K562 (cell line): Measurements from ENCODE around the gene EEFSEC. TPM values are rescaled to one million over a fixed set of nuclear protein-coding genes. Genes with fewer than 3 reads are reported as not detected.

Experiments used
- ATAC-seq: fragments of 200-7000 bp; cut with Tn5 transposase; 3 replicates; pipeline ENCODE4 v1.9.1; 2020; ENCODE audit warnings: moderate library complexity
- BruUV-seq: library from RNA; stranded (reverse); fragments of 400-500 nt; replicated peaks from 2 replicates; lab custom pipeline; 2021; lab: Mats Ljungman, UMichigan
- CTCF ChIA-PET: fragments of 300-600 bp; formaldehyde crosslinking; extraction: SDS; loops from one replicate; lab custom pipeline; 2021; ENCODE audit warnings: low intra/inter-chr PET ratio; lab: Yijun Ruan, JAX
- POLR2A ChIA-PET: fragments of 300-600, 350-650 bp; sonication (Branson Sonifier 250); formaldehyde crosslinking; extraction: SDS; loops from one replicate; lab custom pipeline; 2021; ENCODE audit warnings: antibody characterized with exemption, inconsistent platforms; lab: Yijun Ruan, JAX
- DNase-seq, 4 experiments: peaks; one replicate each; pipeline versions ENCODE4 v3.0.0 to v3.0.0-alpha.2; 2011 to 2018; ENCODE audit warnings: low spot score in 3 of 4, mixed read lengths in 3 of 4; ENCODE audit errors: extremely low read depth in 1 of 4
- FAIRE-seq: peaks from 2 replicates; lab custom pipeline; 2011; peaks lifted over from hg19 to GRCh38; lab: Jason Lieb, UNC
- H2AFZ ChIP-seq: 2 replicates; pipeline ENCODE4 v1.6.0; 2011; ENCODE audit warnings: low read depth, low read length, control low read depth, inconsistent platforms
- H3K27ac ChIP-seq: fragments of 200-600 bp; 3 replicates; pipeline ENCODE4 v1.8.0; 2011; ENCODE audit warnings: low read depth, mild to moderate bottlenecking, control low read depth, inconsistent platforms, low read length, moderate library complexity, mixed read lengths; ENCODE audit errors: extremely low read depth
- H3K27me3 ChIP-seq, 2 experiments: fragments of 300-600 bp in 1 of 2; 2 replicates in 1 of 2; 3 replicates in 1 of 2; pipeline versions ENCODE4 v1.6.0 to v1.8.0; 2011; ENCODE audit warnings: inconsistent platforms in 2 of 2, low read length in 2 of 2, mild to moderate bottlenecking in 1 of 2, mixed read lengths in 1 of 2, moderate library complexity in 1 of 2; ENCODE audit not compliant: control insufficient read depth in 2 of 2, insufficient read depth in 2 of 2
- H3K36me3 ChIP-seq: fragments of 300-600 bp; 3 replicates; pipeline ENCODE4 v1.8.0; 2011; ENCODE audit warnings: mild to moderate bottlenecking, low read length, inconsistent platforms; ENCODE audit not compliant: control insufficient read depth, insufficient read depth
- H3K4me1 ChIP-seq, 2 experiments: fragments of 200-600 bp in 1 of 2; replicated peaks in 1 of 2; 2 replicates in 1 of 2; 3 replicates in 1 of 2; pipeline versions ENCODE4 v1.5.1 to v1.8.0; 2011; ENCODE audit warnings: inconsistent platforms in 2 of 2, low read length in 2 of 2, mild to moderate bottlenecking in 1 of 2, mixed read lengths in 1 of 2, moderate library complexity in 1 of 2; ENCODE audit not compliant: control insufficient read depth in 2 of 2, insufficient read depth in 2 of 2
- H3K4me2 ChIP-seq: 2 replicates; pipeline ENCODE4 v1.6.1; 2011; ENCODE audit warnings: low read length, control low read depth, inconsistent platforms, mixed read lengths; ENCODE audit not compliant: insufficient read depth
- H3K4me3 ChIP-seq: fragments of 200-600 bp; sonication (generic), shearing (Covaris generic); 2 replicates; pipeline ENCODE4 v1.5.1; 2016; ENCODE audit warnings: control low read depth, inconsistent platforms
- H3K79me2 ChIP-seq: fragments of 200-600 bp; 3 replicates; pipeline ENCODE4 v1.8.0; 2011; ENCODE audit warnings: low read length, inconsistent platforms; ENCODE audit not compliant: control insufficient read depth, insufficient read depth
- H3K9ac ChIP-seq, 2 experiments: 2 replicates each; pipeline versions ENCODE4 v1.6.0 to v1.6.1; 2011; ENCODE audit warnings: low read depth in 2 of 2, low read length in 2 of 2, control low read depth in 1 of 2, inconsistent platforms in 1 of 2, mild to moderate bottlenecking in 1 of 2, mixed read lengths in 1 of 2; ENCODE audit not compliant: insufficient read depth in 1 of 2
- H3K9me1 ChIP-seq: one replicate; pipeline ENCODE4 v1.6.0; 2011; ENCODE audit warnings: inconsistent platforms, mild to moderate bottlenecking, low read length, moderate library complexity; ENCODE audit not compliant: control insufficient read depth, insufficient read depth
- H3K9me3 ChIP-seq: replicated peaks from 2 replicates; pipeline ENCODE4 v1.5.1; 2011; ENCODE audit warnings: low read depth, low read length, inconsistent platforms; ENCODE audit not compliant: control insufficient read depth, insufficient read depth
- H4K20me1 ChIP-seq: replicated peaks from 2 replicates; pipeline ENCODE4 v1.6.1; 2011; ENCODE audit warnings: low read length, inconsistent platforms, mixed read lengths; ENCODE audit not compliant: control insufficient read depth, insufficient read depth
- CSDE1 ChIP-seq, 2 experiments: fragments of 450-650 bp; IDR thresholded peaks; 2 replicates each; pipeline ENCODE4 v1.6.1; 2016; ENCODE audit warnings: mild to moderate bottlenecking in 1 of 2
- DACH1 ChIP-seq: fragments of 450-650 bp; IDR thresholded peaks from 2 replicates; pipeline ENCODE4 v1.6.1; 2018; ENCODE audit not compliant: partially characterized antibody
- MED1 ChIP-seq: sonication (generic); formaldehyde crosslinking; IDR thresholded peaks from 2 replicates; pipeline ENCODE4 v1.8.1; 2023; ENCODE audit warnings: missing genetic modification reagents, borderline replicate concordance
- NFIX ChIP-seq: fragments of 250-450 bp; sonication (Bioruptor Pico); IDR thresholded peaks from 2 replicates; pipeline ENCODE4 v1.4.0; 2020; ENCODE audit warnings: low read depth, mild to moderate bottlenecking, moderate library complexity
- NFYB ChIP-seq: IDR thresholded peaks from 2 replicates; pipeline ENCODE4 v1.6.1; 2011; ENCODE audit warnings: mild to moderate bottlenecking, moderate library complexity; ENCODE audit not compliant: insufficient read length; ENCODE audit errors: extremely low read depth
- NRF1 ChIP-seq, 2 experiments: fragments of 450-650 bp; IDR thresholded peaks in 1 of 2; conservative IDR thresholded peaks in 1 of 2; 2 replicates each; pipeline ENCODE4 v1.6.1; 2014; ENCODE audit warnings: mild to moderate bottlenecking in 2 of 2
- POLR2G ChIP-seq: fragments of 200-400 bp; formaldehyde crosslinking; IDR thresholded peaks from 2 replicates; pipeline ENCODE4 v1.6.1; 2017; ENCODE audit warnings: low read depth, mild to moderate bottlenecking, antibody characterized with exemption, low read length, moderate library complexity
- RNF219 ChIP-seq: fragments of 250-450 bp; sonication (Bioruptor Pico); IDR thresholded peaks from 2 replicates; pipeline ENCODE4 v1.5.0; 2022; ENCODE audit warnings: mild to moderate bottlenecking
- TEAD1 ChIP-seq, 2 experiments: fragments of 450-650 bp in 1 of 2; sonication (generic) in 1 of 2; formaldehyde crosslinking; IDR thresholded peaks; 2 replicates each; pipeline versions ENCODE4 v1.4.0 to v1.8.0; 2020 to 2022; ENCODE audit warnings: mild to moderate bottlenecking in 2 of 2, missing genetic modification reagents in 1 of 2
- USF1 ChIP-seq: sonication (generic); formaldehyde crosslinking; IDR thresholded peaks from 2 replicates; pipeline ENCODE4 v1.9.0; 2022; ENCODE audit warnings: mild to moderate bottlenecking, missing genetic modification reagents
- USF2 ChIP-seq: sonication (generic); formaldehyde crosslinking; IDR thresholded peaks from 2 replicates; pipeline ENCODE4 v1.5.0; 2020; ENCODE audit warnings: missing genetic modification reagents
- ZFP36 ChIP-seq: fragments of 150-350 bp; IDR thresholded peaks from 2 replicates; pipeline ENCODE4 v1.6.1; 2018; ENCODE audit warnings: low read length, low read depth; ENCODE audit not compliant: partially characterized antibody
- WGBS: fragments of 100-300 bp; shearing (Covaris generic); methylation state at CpG from one replicate; pipeline ENCODE4 v1.1.6; 2016; ENCODE audit warnings: low coverage, mixed read lengths; ENCODE audit not compliant: insufficient coverage; ENCODE audit errors: missing lambda C conversion rate; 5-methylcytosine and 5-hydroxymethylcytosine counted together
- in situ Hi-C: fragments of 300-500 bp; cut with MboI; formaldehyde crosslinking; loops from 4 replicates; pipeline ENCODE4 v1.15.0; 2018; ENCODE audit warnings: inconsistent platforms, mixed read lengths
- intact Hi-C: fragments of 100-400 bp; cut with micrococcal nuclease; formaldehyde crosslinking; loops from 2 replicates; pipeline ENCODE4 v1.14.2; 2022
- polyA plus RNA-seq, 8 experiments: library from polyadenylated mRNA; depleted of rRNA in 4 of 8; stranded (reverse) in 5 of 8; unstranded in 3 of 8; fragments of >200 nt; fragmentation: Nextera tagmentation in 2 of 8; fragmentation: Illumina TruSeq in 1 of 8; extraction: Ambion mirVana in 2 of 8; extraction: Trizol in 1 of 8; gene quantifications; 2 replicates each; pipeline versions ENCODE4 v1.2.1 to v1.2.3, GENCODE V29; 2011 to 2014; ENCODE audit warnings: inconsistent platforms in 1 of 8, missing spikeins in 1 of 8
- total RNA-seq, 7 experiments: library from RNA; depleted of rRNA in 6 of 7; stranded (reverse); fragments of >200 nt in 6 of 7; fragmentation: Illumina TruSeq in 2 of 7; extraction: Trizol in 2 of 7; gene quantifications; 2 replicates each; pipeline versions ENCODE4 v1.2.1 to v1.2.3, GENCODE V29; 2011 to 2021; ENCODE audit warnings: low replicate concordance in 1 of 7
- TF ChIP-seq, protein P1 (sequence below): IDR thresholded peaks from 2 replicates; pipeline ENCODE4 v1.6.1; 2011; ENCODE audit not compliant: insufficient read length; ENCODE audit errors: extremely low read depth

Gene EEFSEC
- total and polyA plus RNA-seq, 9 of the 15 experiments (the other 6 are each of a cell fraction or from before 2014, with no cell fraction given): 0.35 to 11.8 (median 7.7) TPM

- no peak for DNase-seq
- H3K4me1 ChIP-seq: no peaks in the 10 kb centered on the region; a peak in 1 of 5 replicates
- BruUV-seq: no TSS peak
- no peak for FAIRE-seq
- no peak overlapping the region for H3K4me3 ChIP-seq
- H3K4me2 ChIP-seq: no peak overlapping the region
- H4K20me1 ChIP-seq: no peaks in the 10 kb centered on the region
- ATAC-seq: no peak
- no peak overlapping the region for H2AFZ ChIP-seq
- no peak overlapping the region for H3K9ac ChIP-seq
- H3K9me3 ChIP-seq: no peaks in the 10 kb centered on the region
- 50% methylated on average over 4 of the region's 4 CpGs for WGBS
- no peak overlapping the region for H3K27ac ChIP-seq
- ChIA-PET POLR2A (interaction anchor here (0.7 kb wide), 1 partner anchor 714 kb away, joined by 3 read pairs; no protein-coding TSS in a partner anchor), CTCF (no interaction called here)
- intact Hi-C loops (loop anchor here (10.0 kb wide), 1 partner anchor 256 kb away; no protein-coding TSS in a partner anchor), in situ Hi-C loops (loop anchor here (10.0 kb wide), 1 partner anchor 216 kb away; no protein-coding TSS in a partner anchor)
- no peaks in the 10 kb centered on the region for H3K9me1 ChIP-seq
- H3K36me3 ChIP-seq: no peaks in the 10 kb centered on the region
- H3K27me3 ChIP-seq: no peaks in the 10 kb centered on the region
- H3K79me2 ChIP-seq: peaks cover 3% of the 10 kb centered on the region; the same call in 1 of the 3 replicates
- TF ChIP-seq POLR2G: no peak
- no peak for TF ChIP-seq USF2 (CRISPR knock-in tag)
- no peak for TF ChIP-seq ZFP36
- no peak for TF ChIP-seq NFYB
- no peak for TF ChIP-seq NFIX (CRISPR knock-in tag)
- TF ChIP-seq RNF219 (CRISPR knock-in tag): no peak
- TF ChIP-seq, protein P1, sequence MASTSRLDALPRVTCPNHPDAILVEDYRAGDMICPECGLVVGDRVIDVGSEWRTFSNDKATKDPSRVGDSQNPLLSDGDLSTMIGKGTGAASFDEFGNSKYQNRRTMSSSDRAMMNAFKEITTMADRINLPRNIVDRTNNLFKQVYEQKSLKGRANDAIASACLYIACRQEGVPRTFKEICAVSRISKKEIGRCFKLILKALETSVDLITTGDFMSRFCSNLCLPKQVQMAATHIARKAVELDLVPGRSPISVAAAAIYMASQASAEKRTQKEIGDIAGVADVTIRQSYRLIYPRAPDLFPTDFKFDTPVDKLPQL: no peak
- TF ChIP-seq DACH1: no peak
- TF ChIP-seq USF1: no peak
- no peak for TF ChIP-seq TEAD1 (CRISPR knock-in tag; IDR thresholded peaks at IDR 0.05)
- no peak for TF ChIP-seq MED1 (CRISPR knock-in tag)
- no peak for TF ChIP-seq NRF1 (conservative IDR thresholded peaks at IDR 0.05 in 1 of 2, IDR thresholded peaks at IDR 0.05 in 1 of 2)
- TF ChIP-seq CSDE1 (IDR thresholded peaks at IDR 0.05): no peak
These were observed 25.7 kb downstream of the EEFSEC start for GRCh38 chr3:128178782-128179483.
